Nephron (organoid): ENCODE measurements around the gene TOP1.
A peak's percentile ranks its signal among the peaks of the same experiment; 100 is the strongest.

ENCODE experiments used
- H3K27ac Mint-ChIP-seq, 3 experiments: 2 replicates each; pipeline ENCODE4 v1.8.0; 2020; ENCODE audit warnings: mixed read lengths in 3 of 3, mild to moderate bottlenecking in 2 of 3, moderate library complexity in 1 of 3
- H3K27me3 Mint-ChIP-seq: 2 replicates; pipeline ENCODE4 v1.8.0; 2021; ENCODE audit warnings: low read depth, mild to moderate bottlenecking, moderate library complexity, mixed read lengths
- H3K36me3 Mint-ChIP-seq: 2 replicates; pipeline ENCODE4 v1.8.0; 2020; ENCODE audit warnings: low read depth, mixed read lengths
- H3K4me1 Mint-ChIP-seq: 2 replicates; pipeline ENCODE4 v1.8.0; 2020; ENCODE audit warnings: mixed read lengths
- H3K4me3 Mint-ChIP-seq, 3 experiments: 2 replicates each; pipeline ENCODE4 v1.8.0; 2020; ENCODE audit warnings: mild to moderate bottlenecking in 3 of 3, mixed read lengths in 3 of 3, moderate library complexity in 2 of 3
- H3K9me3 Mint-ChIP-seq: 2 replicates; pipeline ENCODE4 v1.8.0; 2020; ENCODE audit warnings: mixed read lengths
- TF ChIP-seq, protein P1 (sequence below), 3 experiments: fragments of 200-600 bp; sonication (generic); IDR thresholded peaks; one replicate each; pipeline ENCODE4 v1.5.0; 2021; ENCODE audit warnings: antibody characterized with exemption in 3 of 3; ENCODE audit not compliant: unreplicated experiment in 3 of 3

TOP1 gene

GRCh38 chr20:41057999-41058673 is 29.5 kb downstream of the TOP1 start:
- Mint-ChIP-seq H3K4me1 (peaks cover 34% of the 10 kb centered on the region), H3K9me3 (no peaks in the 10 kb centered on the region), H3K27me3 (no peaks in the 10 kb centered on the region), H3K36me3 (peaks cover 56% of the 10 kb centered on the region), H3K27ac (peak overlapping the region in 1 of 3 experiments; percentile 5), H3K4me3 (no peak overlapping the region)
- TF ChIP-seq, protein P1, sequence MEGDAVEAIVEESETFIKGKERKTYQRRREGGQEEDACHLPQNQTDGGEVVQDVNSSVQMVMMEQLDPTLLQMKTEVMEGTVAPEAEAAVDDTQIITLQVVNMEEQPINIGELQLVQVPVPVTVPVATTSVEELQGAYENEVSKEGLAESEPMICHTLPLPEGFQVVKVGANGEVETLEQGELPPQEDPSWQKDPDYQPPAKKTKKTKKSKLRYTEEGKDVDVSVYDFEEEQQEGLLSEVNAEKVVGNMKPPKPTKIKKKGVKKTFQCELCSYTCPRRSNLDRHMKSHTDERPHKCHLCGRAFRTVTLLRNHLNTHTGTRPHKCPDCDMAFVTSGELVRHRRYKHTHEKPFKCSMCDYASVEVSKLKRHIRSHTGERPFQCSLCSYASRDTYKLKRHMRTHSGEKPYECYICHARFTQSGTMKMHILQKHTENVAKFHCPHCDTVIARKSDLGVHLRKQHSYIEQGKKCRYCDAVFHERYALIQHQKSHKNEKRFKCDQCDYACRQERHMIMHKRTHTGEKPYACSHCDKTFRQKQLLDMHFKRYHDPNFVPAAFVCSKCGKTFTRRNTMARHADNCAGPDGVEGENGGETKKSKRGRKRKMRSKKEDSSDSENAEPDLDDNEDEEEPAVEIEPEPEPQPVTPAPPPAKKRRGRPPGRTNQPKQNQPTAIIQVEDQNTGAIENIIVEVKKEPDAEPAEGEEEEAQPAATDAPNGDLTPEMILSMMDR (IDR thresholded peaks at IDR 0.05; ENCODE audit: unreplicated experiment in 3 of 3) = no peak

DNA sequence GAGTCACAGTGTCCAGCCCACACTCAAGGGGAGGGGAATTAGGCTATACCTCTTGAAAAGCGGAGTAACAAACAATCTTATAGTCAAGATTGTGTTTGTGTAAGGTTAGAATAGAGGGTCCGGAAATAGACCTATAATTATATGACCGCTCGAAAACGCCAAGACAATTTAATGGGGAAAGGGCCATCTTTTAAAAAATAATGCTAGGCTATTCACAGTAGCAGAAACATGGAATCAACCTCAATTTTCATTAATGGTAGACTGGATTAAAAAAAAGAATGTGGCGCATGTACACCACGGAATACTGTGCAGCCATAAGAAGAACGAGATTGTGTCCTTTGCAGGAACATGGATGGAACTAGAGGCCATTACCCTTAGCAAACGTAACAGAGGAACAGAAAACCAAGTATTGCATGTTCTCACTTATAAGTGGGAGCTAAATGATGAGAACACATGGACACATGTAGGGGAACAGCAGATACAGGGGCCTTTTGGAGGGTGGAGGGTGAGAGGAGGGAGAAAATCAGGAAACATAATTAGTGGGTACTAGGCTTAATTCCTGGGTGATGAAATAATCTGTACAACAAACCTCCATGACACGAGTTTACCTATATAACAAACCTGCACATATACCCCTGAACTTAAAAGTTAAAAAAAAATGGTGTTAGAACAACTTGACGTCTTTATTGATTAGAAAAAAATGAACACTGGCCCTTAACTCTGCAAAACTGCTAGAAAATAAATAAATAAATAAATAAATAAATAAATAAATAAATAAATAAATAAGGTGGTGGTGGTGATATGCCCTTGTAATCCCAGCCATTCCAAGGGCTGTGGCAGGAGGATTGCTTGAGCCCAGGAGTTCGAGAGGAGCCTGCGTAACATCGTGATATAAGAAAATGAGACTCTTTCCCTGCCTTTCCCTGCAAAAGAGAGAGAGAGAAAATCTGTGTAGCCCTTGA is 30.3 kb downstream of the TOP1 start:
- Mint-ChIP-seq H3K4me1 (peaks cover 26% of the 10 kb centered on the region), H3K27ac (peak overlapping the region in 1 of 3 experiments; percentile 5), H3K4me3 (no peak overlapping the region), H3K27me3 (no peaks in the 10 kb centered on the region), H3K36me3 (peaks cover 57% of the 10 kb centered on the region), H3K9me3 (no peaks in the 10 kb centered on the region)
- TF ChIP-seq, protein P1 (IDR thresholded peaks at IDR 0.05; ENCODE audit: unreplicated experiment in 3 of 3) = no peak

DNA sequence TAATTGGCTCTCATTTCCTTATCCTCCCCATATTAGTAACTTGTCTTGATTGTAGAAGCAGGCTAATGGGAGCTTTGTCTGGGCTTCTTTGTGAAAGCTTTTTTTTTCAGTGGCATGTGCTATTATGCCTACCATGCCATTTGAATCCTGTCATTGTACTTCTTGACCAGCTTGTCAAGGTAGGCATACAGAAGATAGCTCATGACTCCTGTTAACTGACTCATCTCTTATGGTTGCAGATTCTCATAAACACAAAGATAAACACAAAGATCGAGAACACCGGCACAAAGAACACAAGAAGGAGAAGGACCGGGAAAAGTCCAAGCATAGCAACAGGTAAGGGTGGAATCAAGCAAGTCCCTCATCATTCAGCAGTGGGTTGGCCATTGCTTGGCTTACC is 32.5 kb downstream of the TOP1 start:
- Mint-ChIP-seq H3K27me3 (no peaks in the 10 kb centered on the region), H3K4me1 (peaks cover 7% of the 10 kb centered on the region), H3K9me3 (no peaks in the 10 kb centered on the region), H3K27ac (no peak overlapping the region), H3K4me3 (no peak overlapping the region), H3K36me3 (peaks cover 58% of the 10 kb centered on the region)
- TF ChIP-seq, protein P1 (IDR thresholded peaks at IDR 0.05; ENCODE audit: unreplicated experiment in 3 of 3) = no peak

GRCh38 chr20:41063442-41063841 is 34.8 kb downstream of the TOP1 start:
- TF ChIP-seq, protein P1 (IDR thresholded peaks at IDR 0.05; ENCODE audit: unreplicated experiment in 3 of 3) = no peak
- Mint-ChIP-seq H3K4me1 (no peaks in the 10 kb centered on the region), H3K27me3 (no peaks in the 10 kb centered on the region)

GRCh38 chr20:41064377-41064776 is 35.8 kb downstream of the TOP1 start:
- Mint-ChIP-seq H3K27me3 (no peaks in the 10 kb centered on the region), H3K36me3 (peaks cover 76% of the 10 kb centered on the region), H3K9me3 (no peaks in the 10 kb centered on the region), H3K4me1 (peaks cover under 1% of the 10 kb centered on the region), H3K27ac (no peak overlapping the region), H3K4me3 (no peak overlapping the region)
- TF ChIP-seq, protein P1 (IDR thresholded peaks at IDR 0.05; ENCODE audit: unreplicated experiment in 3 of 3) = no peak

More at GRCh38 chr20:41063442-41063841, 34.8 kb downstream of the TOP1 start:
- Mint-ChIP-seq H3K9me3 (no peaks in the 10 kb centered on the region), H3K36me3 (peaks cover 72% of the 10 kb centered on the region), H3K4me3 (no peak overlapping the region), H3K27ac (no peak overlapping the region)
